ENCODE data around the gene CDHR2.

Gene CDHR2, protein sequence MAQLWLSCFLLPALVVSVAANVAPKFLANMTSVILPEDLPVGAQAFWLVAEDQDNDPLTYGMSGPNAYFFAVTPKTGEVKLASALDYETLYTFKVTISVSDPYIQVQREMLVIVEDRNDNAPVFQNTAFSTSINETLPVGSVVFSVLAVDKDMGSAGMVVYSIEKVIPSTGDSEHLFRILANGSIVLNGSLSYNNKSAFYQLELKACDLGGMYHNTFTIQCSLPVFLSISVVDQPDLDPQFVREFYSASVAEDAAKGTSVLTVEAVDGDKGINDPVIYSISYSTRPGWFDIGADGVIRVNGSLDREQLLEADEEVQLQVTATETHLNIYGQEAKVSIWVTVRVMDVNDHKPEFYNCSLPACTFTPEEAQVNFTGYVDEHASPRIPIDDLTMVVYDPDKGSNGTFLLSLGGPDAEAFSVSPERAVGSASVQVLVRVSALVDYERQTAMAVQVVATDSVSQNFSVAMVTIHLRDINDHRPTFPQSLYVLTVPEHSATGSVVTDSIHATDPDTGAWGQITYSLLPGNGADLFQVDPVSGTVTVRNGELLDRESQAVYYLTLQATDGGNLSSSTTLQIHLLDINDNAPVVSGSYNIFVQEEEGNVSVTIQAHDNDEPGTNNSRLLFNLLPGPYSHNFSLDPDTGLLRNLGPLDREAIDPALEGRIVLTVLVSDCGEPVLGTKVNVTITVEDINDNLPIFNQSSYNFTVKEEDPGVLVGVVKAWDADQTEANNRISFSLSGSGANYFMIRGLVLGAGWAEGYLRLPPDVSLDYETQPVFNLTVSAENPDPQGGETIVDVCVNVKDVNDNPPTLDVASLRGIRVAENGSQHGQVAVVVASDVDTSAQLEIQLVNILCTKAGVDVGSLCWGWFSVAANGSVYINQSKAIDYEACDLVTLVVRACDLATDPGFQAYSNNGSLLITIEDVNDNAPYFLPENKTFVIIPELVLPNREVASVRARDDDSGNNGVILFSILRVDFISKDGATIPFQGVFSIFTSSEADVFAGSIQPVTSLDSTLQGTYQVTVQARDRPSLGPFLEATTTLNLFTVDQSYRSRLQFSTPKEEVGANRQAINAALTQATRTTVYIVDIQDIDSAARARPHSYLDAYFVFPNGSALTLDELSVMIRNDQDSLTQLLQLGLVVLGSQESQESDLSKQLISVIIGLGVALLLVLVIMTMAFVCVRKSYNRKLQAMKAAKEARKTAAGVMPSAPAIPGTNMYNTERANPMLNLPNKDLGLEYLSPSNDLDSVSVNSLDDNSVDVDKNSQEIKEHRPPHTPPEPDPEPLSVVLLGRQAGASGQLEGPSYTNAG (N-terminal part only)

DNA sequence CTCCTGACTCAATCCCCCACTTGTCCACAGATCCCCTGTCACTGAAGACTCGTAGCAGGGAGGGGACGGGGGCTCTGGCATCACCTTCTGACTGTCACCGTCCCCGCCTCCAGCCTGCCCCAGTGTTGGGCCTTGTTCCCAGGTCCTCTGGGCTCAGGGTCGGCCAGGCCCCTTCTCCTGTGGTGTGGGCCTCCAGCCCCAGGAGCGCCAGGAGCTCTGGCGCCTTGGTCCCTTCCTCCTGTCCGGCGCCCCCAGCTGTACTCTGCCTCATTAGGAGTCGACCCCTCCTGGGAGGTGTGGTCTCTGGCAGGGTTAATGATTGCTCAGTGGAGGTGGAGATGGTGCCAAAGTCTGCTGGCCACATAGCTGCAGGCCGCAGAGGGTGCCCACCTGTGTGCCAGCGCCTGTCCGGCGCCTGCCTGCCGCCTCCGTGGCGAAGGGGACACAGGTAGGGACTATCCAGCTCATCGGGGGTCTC is at the start of gene CDHR2:
Gene CDHR2, plus strand, starts transcription at position 376 of the 478 bp plus-strand sequence. CDS start 16,011 bp downstream, outside the sequence.
- no peak for TF ChIP-seq RAD21 (IDR thresholded peaks at IDR 0.05; ENCODE audit: low read depth)
- no peak for TF ChIP-seq TEAD4 (IDR thresholded peaks at IDR 0.05)

GRCh38 chr5:176500511-176500910 is 48.6 kb upstream of the CDHR2 start:
- TF ChIP-seq USF1 (IDR thresholded peaks at IDR 0.05) (no peak), REST (IDR thresholded peaks at IDR 0.05; ENCODE audit: low read depth) (no peak)

DNA sequence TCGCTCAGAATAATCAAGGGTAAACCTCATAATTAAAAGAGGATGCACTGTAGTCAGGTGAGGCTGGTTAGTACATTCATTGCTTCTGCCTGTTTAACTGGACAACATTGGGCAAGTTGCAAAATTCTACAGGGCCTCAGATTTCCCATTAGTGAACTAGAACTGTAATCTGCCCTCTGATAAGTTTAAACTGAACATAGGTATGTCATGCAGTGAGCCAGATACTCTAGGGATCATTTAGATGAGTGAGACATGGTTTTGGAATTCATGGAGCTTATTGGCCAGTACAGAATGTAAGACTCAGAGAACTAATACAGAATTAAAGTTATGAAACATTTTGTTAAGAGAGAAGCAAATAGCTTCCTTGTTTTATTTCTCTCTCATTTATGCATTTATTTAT is 47.8 kb upstream of the CDHR2 start:
- no peak for TF ChIP-seq USF1 (IDR thresholded peaks at IDR 0.05)
- no peak for TF ChIP-seq CREB1 (IDR thresholded peaks at IDR 0.05; ENCODE audit: low read depth)
- TF ChIP-seq REST (IDR thresholded peaks at IDR 0.05; ENCODE audit: low read depth), result no peak
- no peak for TF ChIP-seq YY1 (IDR thresholded peaks at IDR 0.05; ENCODE audit: low read depth)
- no peak for TF ChIP-seq EP300 (IDR thresholded peaks at IDR 0.05; ENCODE audit: borderline replicate concordance)
- no peak for TF ChIP-seq TAF1 (IDR thresholded peaks at IDR 0.05; ENCODE audit: low read depth)
- no peak for TF ChIP-seq CEBPB (IDR thresholded peaks at IDR 0.05)
- TF ChIP-seq TEAD4 (IDR thresholded peaks at IDR 0.05), result no peak
- no peak for TF ChIP-seq ZBTB7A (IDR thresholded peaks at IDR 0.05; ENCODE audit: low read depth)
- no peak for TF ChIP-seq TCF12 (IDR thresholded peaks at IDR 0.05; ENCODE audit: low read depth)
- TF ChIP-seq RAD21 (IDR thresholded peaks at IDR 0.05; ENCODE audit: low read depth), result no peak
- TF ChIP-seq, protein P1, sequence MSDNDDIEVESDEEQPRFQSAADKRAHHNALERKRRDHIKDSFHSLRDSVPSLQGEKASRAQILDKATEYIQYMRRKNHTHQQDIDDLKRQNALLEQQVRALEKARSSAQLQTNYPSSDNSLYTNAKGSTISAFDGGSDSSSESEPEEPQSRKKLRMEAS (IDR thresholded peaks at IDR 0.05), result no peak
- no peak for TF ChIP-seq FOXM1 (IDR thresholded peaks at IDR 0.05; ENCODE audit: borderline replicate concordance, low read depth)
- TF ChIP-seq EGR1 (IDR thresholded peaks at IDR 0.05), result no peak
- TF ChIP-seq NFIC (IDR thresholded peaks at IDR 0.05), result no peak

GRCh38 chr5:176503496-176503895 is 45.6 kb upstream of the CDHR2 start:
- TF ChIP-seq, protein P1 (IDR thresholded peaks at IDR 0.05), result no peak
- no peak for TF ChIP-seq FOXM1 (IDR thresholded peaks at IDR 0.05; ENCODE audit: borderline replicate concordance, low read depth)
- no peak for TF ChIP-seq TAF1 (IDR thresholded peaks at IDR 0.05; ENCODE audit: low read depth)
- TF ChIP-seq RAD21 (IDR thresholded peaks at IDR 0.05; ENCODE audit: low read depth), result no peak
- TF ChIP-seq TEAD4 (IDR thresholded peaks at IDR 0.05), result no peak
- TF ChIP-seq EGR1 (IDR thresholded peaks at IDR 0.05), result no peak

- TF ChIP-seq EP300 (IDR thresholded peaks at IDR 0.05; ENCODE audit: borderline replicate concordance) (no peak), TAF1 (IDR thresholded peaks at IDR 0.05; ENCODE audit: low read depth) (no peak), YY1 (IDR thresholded peaks at IDR 0.05; ENCODE audit: low read depth) (no peak), TCF12 (IDR thresholded peaks at IDR 0.05; ENCODE audit: low read depth) (no peak), FOXM1 (IDR thresholded peaks at IDR 0.05; ENCODE audit: borderline replicate concordance, low read depth) (no peak), CREB1 (IDR thresholded peaks at IDR 0.05; ENCODE audit: low read depth) (no peak), EGR1 (IDR thresholded peaks at IDR 0.05) (no peak), NFIC (IDR thresholded peaks at IDR 0.05) (no peak), CEBPB (IDR thresholded peaks at IDR 0.05) (no peak), TEAD4 (IDR thresholded peaks at IDR 0.05) (no peak), RAD21 (IDR thresholded peaks at IDR 0.05; ENCODE audit: low read depth) (no peak), REST (IDR thresholded peaks at IDR 0.05; ENCODE audit: low read depth) (no peak), ZBTB7A (IDR thresholded peaks at IDR 0.05; ENCODE audit: low read depth) (no peak), USF1 (IDR thresholded peaks at IDR 0.05) (no peak)
- TF ChIP-seq, protein P1 (IDR thresholded peaks at IDR 0.05), result no peak
Measured at GRCh38 chr5:176507911-176508310, 41.2 kb upstream of the CDHR2 start.
